ENCODE results near the gene IFNAR1. TPM values are rescaled to one million over a fixed set of nuclear protein-coding genes. Genes with fewer than 3 reads are reported as not detected.

IFNAR1 gene
- polyA plus RNA-seq, 3 donors, result 16.8 to 95.3 (median 56.2) TPM

GRCh38 chr21:33279330-33279820 is 45.4 kb upstream of the IFNAR1 start:
- DNase-seq, result no peak
- Mint-ChIP-seq H3K27ac (no peak overlapping the region), H3K36me3 (peaks cover 75 to 95% of the 10 kb centered on the region in 2 donors), H3K27me3 (ENCODE audit: low read depth in 3 of 3) (no peaks in the 10 kb centered on the region), H3K4me1 (no peaks in the 10 kb centered on the region), H3K4me3 (no peak overlapping the region), H3K9me3 (peaks cover 0 to 9% (median 5%) of the 10 kb centered on the region in 7 donors)
- Histone ChIP-seq H3K4me2 (replicated peaks; ENCODE audit: extremely low read depth, low read length, poor library complexity, severe bottlenecking) (no peak overlapping the region), H3K27ac (ENCODE audit: low read depth in 1 of 2, low read length in 2 of 2) (no peak overlapping the region), H3K9ac (ENCODE audit: insufficient read depth, low read length, poor library complexity, severe bottlenecking) (no peak overlapping the region), H3K27me3 (ENCODE audit: control insufficient read depth in 2 of 2, insufficient read depth in 2 of 2, low read length in 2 of 2) (no peaks in the 10 kb centered on the region), H3K4me3 (replicated peaks in 1 of 3; ENCODE audit: low read depth in 2 of 3, low read length in 3 of 3) (no peak overlapping the region), H3K4me1 (ENCODE audit: control insufficient read depth in 1 of 2, insufficient read depth in 2 of 2, low read length in 2 of 2) (no peaks in the 10 kb centered on the region), H2AFZ (ENCODE audit: insufficient read depth, low read depth, low read length, poor library complexity, severe bottlenecking) (no peak overlapping the region), H4K20me1 (ENCODE audit: insufficient read depth, low read length) (peaks cover 56% of the 10 kb centered on the region), H3K79me2 (ENCODE audit: insufficient read depth, low read length) (peaks cover 33% of the 10 kb centered on the region), H3K9me3 (replicated peaks in 1 of 2; ENCODE audit: control insufficient read depth in 1 of 2, insufficient read depth in 1 of 2, low read length in 2 of 2) (no peaks in the 10 kb centered on the region), H3K36me3 (replicated peaks in 1 of 2; ENCODE audit: control insufficient read depth in 1 of 2, insufficient read depth in 2 of 2, low read length in 2 of 2) (peaks cover 88 to 97% of the 10 kb centered on the region in 2 donors)
- WGBS (ENCODE audit: insufficient coverage), result no CpG with 5 or more reads among the region's 3 CpGs
- no peak for TF ChIP-seq CTCF (IDR thresholded peaks at IDR 0.05)
- intact Hi-C loops (cut with micrococcal nuclease), result no loop called here

- Histone ChIP-seq H3K27me3 (ENCODE audit: control insufficient read depth in 2 of 2, insufficient read depth in 2 of 2, low read length in 2 of 2) (no peaks in the 10 kb centered on the region), H3K4me2 (replicated peaks; ENCODE audit: extremely low read depth, low read length, poor library complexity, severe bottlenecking) (no peak overlapping the region), H3K9ac (ENCODE audit: insufficient read depth, low read length, poor library complexity, severe bottlenecking) (no peak overlapping the region), H4K20me1 (ENCODE audit: insufficient read depth, low read length) (peaks cover 59% of the 10 kb centered on the region), H3K36me3 (replicated peaks in 1 of 2; ENCODE audit: control insufficient read depth in 1 of 2, insufficient read depth in 2 of 2, low read length in 2 of 2) (peaks cover 92 to 97% of the 10 kb centered on the region in 2 donors), H3K79me2 (ENCODE audit: insufficient read depth, low read length) (peaks cover 18% of the 10 kb centered on the region), H3K27ac (ENCODE audit: low read depth in 1 of 2, low read length in 2 of 2) (peak overlapping the region in 1 of 2 donors; percentile 32), H2AFZ (ENCODE audit: insufficient read depth, low read depth, low read length, poor library complexity, severe bottlenecking) (no peak overlapping the region), H3K4me1 (ENCODE audit: control insufficient read depth in 1 of 2, insufficient read depth in 2 of 2, low read length in 2 of 2) (no peaks in the 10 kb centered on the region), H3K9me3 (replicated peaks in 1 of 2; ENCODE audit: control insufficient read depth in 1 of 2, insufficient read depth in 1 of 2, low read length in 2 of 2) (no peaks in the 10 kb centered on the region), H3K4me3 (replicated peaks in 1 of 3; ENCODE audit: low read depth in 2 of 3, low read length in 3 of 3) (no peak overlapping the region)
- WGBS (ENCODE audit: insufficient coverage), result 100% methylated on average over 4 of the region's 6 CpGs
- Mint-ChIP-seq H3K4me3 (no peak overlapping the region), H3K36me3 (peaks cover 86 to 98% of the 10 kb centered on the region in 2 donors), H3K27me3 (ENCODE audit: low read depth in 3 of 3) (peaks cover 0 to under 1% (median 0%) of the 10 kb centered on the region in 3 donors), H3K27ac (peak overlapping the region in 4 of 7 donors; percentile 9 to 82 (median 48)), H3K4me1 (no peaks in the 10 kb centered on the region), H3K9me3 (peaks cover 0 to 8% (median 5%) of the 10 kb centered on the region in 7 donors)
- DNase-seq, result no peak
- intact Hi-C loops (cut with micrococcal nuclease), result no loop called here
- TF ChIP-seq CTCF (IDR thresholded peaks at IDR 0.05), result no peak
Observed at GRCh38 chr21:33281096-33281652, 43.6 kb upstream of the IFNAR1 start.
